Naive B cell (primary cell): ENCODE results near the gene EEF2. TPM values are rescaled to one million over a fixed set of nuclear protein-coding genes. Genes with fewer than 3 reads are reported as not detected.

ENCODE experiments used
- ATAC-seq, 2 donors: fragments of 150-1000 bp; cut with Tn5 transposase; 2 replicates each; pipeline ENCODE4 v1.10.0; 2021; ENCODE audit warnings: low read depth in 2 of 2, mild to moderate bottlenecking in 2 of 2, moderate library complexity in 2 of 2
- DNase-seq: peaks from one replicate; pipeline ENCODE4 v3.0.0; 2022
- H3K27ac Mint-ChIP-seq, 6 donors: one replicate each; pipeline ENCODE4 v1.8.0; 2020 to 2022; ENCODE audit warnings: mild to moderate bottlenecking in 6 of 6, mixed read lengths in 6 of 6, moderate library complexity in 5 of 6, inconsistent platforms in 2 of 6
- H3K27me3 Mint-ChIP-seq, 3 donors: one replicate each; pipeline ENCODE4 v1.8.0; 2021 to 2022; ENCODE audit warnings: mixed read lengths in 3 of 3, mild to moderate bottlenecking in 1 of 3
- H3K36me3 Mint-ChIP-seq, 2 donors: one replicate each; pipeline ENCODE4 v1.8.0; 2020 to 2022; ENCODE audit warnings: mixed read lengths in 2 of 2, inconsistent platforms in 1 of 2, mild to moderate bottlenecking in 1 of 2
- H3K4me1 Mint-ChIP-seq, 3 donors: one replicate each; pipeline ENCODE4 v1.8.0; 2020 to 2022; ENCODE audit warnings: mixed read lengths in 3 of 3, inconsistent platforms in 1 of 3, mild to moderate bottlenecking in 1 of 3, moderate library complexity in 1 of 3
- H3K4me3 Mint-ChIP-seq, 8 donors: one replicate each; pipeline ENCODE4 v1.8.0; 2020 to 2022; ENCODE audit warnings: mild to moderate bottlenecking in 8 of 8, mixed read lengths in 8 of 8, moderate library complexity in 8 of 8, inconsistent platforms in 2 of 8
- H3K9me3 Mint-ChIP-seq, 7 donors: one replicate each; pipeline ENCODE4 v1.8.0; 2020 to 2022; ENCODE audit warnings: mixed read lengths in 7 of 7, mild to moderate bottlenecking in 5 of 7, inconsistent platforms in 2 of 7, moderate library complexity in 1 of 7
- polyA plus RNA-seq, 6 donors: library from polyadenylated mRNA; unstranded; fragments of 300-500 nt; fragmentation: Illumina TruSeq; gene quantifications; one replicate each; pipeline ENCODE4 v1.2.3, GENCODE V29; 2021; ENCODE audit warnings: low read depth in 6 of 6

Gene EEF2
- polyA plus RNA-seq, 6 donors from 2014 or later, result 315 to 696 (median 594) TPM

- ATAC-seq (no peak), DNase-seq (no peak)
- Mint-ChIP-seq H3K9me3 (peaks cover 0 to 2% (median 0%) of the 10 kb centered on the region in 7 donors), H3K4me3 (peak overlapping the region in 3 of 8 donors; percentile 9 to 74 (median 61)), H3K4me1 (peaks cover 25 to 37% (median 32%) of the 10 kb centered on the region in 3 donors), H3K27me3 (no peaks in the 10 kb centered on the region), H3K27ac (peak overlapping the region in 2 of 6 donors; percentile 57 to 79), H3K36me3 (peaks cover 3 to 11% of the 10 kb centered on the region in 2 donors)
Observed at GRCh38 chr19:3979674-3980352, 5.5 kb downstream of the EEF2 start.

- Mint-ChIP-seq H3K4me3 (peak overlapping the region in 2 of 8 donors; percentile 61 to 74), H3K27ac (peak overlapping the region in 2 of 6 donors; percentile 57 to 79), H3K27me3 (no peaks in the 10 kb centered on the region), H3K4me1 (peaks cover 21 to 32% (median 28%) of the 10 kb centered on the region in 3 donors), H3K9me3 (peaks cover 0 to 2% (median 0%) of the 10 kb centered on the region in 7 donors), H3K36me3 (peaks cover 0 to 6% of the 10 kb centered on the region in 2 donors)
- ATAC-seq, result no peak
- DNase-seq, result no peak
Observed at GRCh38 chr19:3979289-3979673, 6.0 kb downstream of the EEF2 start.

GRCh38 chr19:3978145-3978544 is 7.1 kb downstream of the EEF2 start:
- H3K27me3 Mint-ChIP-seq, result no peaks in the 10 kb centered on the region
- no peak for ATAC-seq
- DNase-seq, result no peak
- H3K36me3 Mint-ChIP-seq, result peaks cover 0 to 5% of the 10 kb centered on the region in 2 donors
- peak overlapping the region in 1 of 8 donors; percentile 35 for H3K4me3 Mint-ChIP-seq
- peaks cover 9 to 21% (median 17%) of the 10 kb centered on the region in 3 donors for H3K4me1 Mint-ChIP-seq
- peak overlapping the region in 3 of 6 donors; percentile 49 to 78 (median 62) for H3K27ac Mint-ChIP-seq
- H3K9me3 Mint-ChIP-seq, result no peaks in the 10 kb centered on the region

- H3K27ac Mint-ChIP-seq, result peak overlapping the region in 3 of 6 donors; percentile 49 to 59 (median 51)
Observed at GRCh38 chr19:3977242-3978143, 7.8 kb downstream of the EEF2 start.

GRCh38 chr19:3976495-3977241 is 8.6 kb downstream of the EEF2 start:
- Mint-ChIP-seq H3K36me3 (peaks cover 0 to 5% of the 10 kb centered on the region in 2 donors), H3K4me1 (peaks cover 7 to 15% (median 9%) of the 10 kb centered on the region in 3 donors), H3K27me3 (no peaks in the 10 kb centered on the region), H3K9me3 (no peaks in the 10 kb centered on the region), H3K27ac (peak overlapping the region in 3 of 6 donors; percentile 49 to 59 (median 51)), H3K4me3 (peak overlapping the region in 1 of 8 donors; percentile 45)
- DNase-seq, result no peak
- no peak for ATAC-seq

More at GRCh38 chr19:3977242-3978143, 7.8 kb downstream of the EEF2 start:
- no peak for DNase-seq
- peaks cover 0 to 5% of the 10 kb centered on the region in 2 donors for H3K36me3 Mint-ChIP-seq
- ATAC-seq, result peak; percentile 15 to 18
- no peaks in the 10 kb centered on the region for H3K9me3 Mint-ChIP-seq
- peaks cover 7 to 15% (median 11%) of the 10 kb centered on the region in 3 donors for H3K4me1 Mint-ChIP-seq
- no peaks in the 10 kb centered on the region for H3K27me3 Mint-ChIP-seq
- H3K4me3 Mint-ChIP-seq, result peak overlapping the region in 2 of 8 donors; percentile 12 to 35

- DNase-seq, result no peak
- H3K27me3 Mint-ChIP-seq, result no peaks in the 10 kb centered on the region
- ATAC-seq, result no peak
- no peaks in the 10 kb centered on the region for H3K9me3 Mint-ChIP-seq
- peak overlapping the region in 2 of 6 donors; percentile 44 to 66 for H3K27ac Mint-ChIP-seq
- H3K36me3 Mint-ChIP-seq, result peaks cover 0 to 5% of the 10 kb centered on the region in 2 donors
- peaks cover 3 to 19% (median 13%) of the 10 kb centered on the region in 3 donors for H3K4me1 Mint-ChIP-seq
- peak overlapping the region in 1 of 8 donors; percentile 45 for H3K4me3 Mint-ChIP-seq
Observed at GRCh38 chr19:3975637-3976087, 9.6 kb downstream of the EEF2 start.

GRCh38 chr19:3975144-3975543 is 10.1 kb downstream of the EEF2 start:
- Mint-ChIP-seq H3K4me3 (peak overlapping the region in 1 of 8 donors; percentile 3), H3K4me1 (peaks cover 8 to 25% (median 18%) of the 10 kb centered on the region in 3 donors), H3K36me3 (peaks cover 0 to 5% of the 10 kb centered on the region in 2 donors), H3K27ac (no peak overlapping the region), H3K27me3 (no peaks in the 10 kb centered on the region), H3K9me3 (no peaks in the 10 kb centered on the region)
- DNase-seq (no peak), ATAC-seq (no peak)

GRCh38 chr19:3970808-3971598 is 14.3 kb downstream of the EEF2 start, which contains the start of gene DAPK3:
Gene DAPK3 (minus strand): TSS chr19:3971099. CDS start chr19:3969735, 1,364 bp downstream.
- H3K27me3 Mint-ChIP-seq, result no peaks in the 10 kb centered on the region
- ATAC-seq (peak; percentile 96 to 97), DNase-seq (peak; percentile 91)
- H3K4me1 Mint-ChIP-seq, result peaks cover 15 to 36% (median 27%) of the 10 kb centered on the region in 3 donors
- H3K36me3 Mint-ChIP-seq, result no peaks in the 10 kb centered on the region
- peak within 1 kb of the TSS; percentile 89 to 95 (median 92) for H3K4me3 Mint-ChIP-seq
- H3K27ac Mint-ChIP-seq, result peak within 1 kb of the TSS; percentile 66 to 98 (median 88)
- H3K9me3 Mint-ChIP-seq, result no peaks in the 10 kb centered on the region

- Mint-ChIP-seq H3K4me3 (peak overlapping the region; percentile 89 to 95 (median 92)), H3K27ac (peak overlapping the region; percentile 39 to 98 (median 76)), H3K27me3 (no peaks in the 10 kb centered on the region), H3K36me3 (no peaks in the 10 kb centered on the region), H3K4me1 (peaks cover 15 to 38% (median 27%) of the 10 kb centered on the region in 3 donors), H3K9me3 (no peaks in the 10 kb centered on the region)
- ATAC-seq, result peak in 1 of 2 donors; percentile 13
- no peak for DNase-seq
Observed at GRCh38 chr19:3970313-3970807, 14.9 kb downstream of the EEF2 start.

- Mint-ChIP-seq H3K4me3 (peak overlapping the region; percentile 89 to 95 (median 92)), H3K27me3 (no peaks in the 10 kb centered on the region), H3K27ac (peak overlapping the region; percentile 24 to 87 (median 67)), H3K4me1 (peaks cover 15 to 38% (median 27%) of the 10 kb centered on the region in 3 donors), H3K9me3 (no peaks in the 10 kb centered on the region), H3K36me3 (no peaks in the 10 kb centered on the region)
- ATAC-seq, result no peak
- no peak for DNase-seq
Observed at GRCh38 chr19:3969435-3970312, 15.6 kb downstream of the EEF2 start.
